NCI-H1092 treated with DMSO at 0.1 percent for 48 hours (cell line): ENCODE data around the gene C9orf40.

Experiments used
- DNase-seq: peaks from one replicate; lab custom pipeline; 2025; lab: John Stamatoyannopoulos, UW

Gene C9orf40, protein sequence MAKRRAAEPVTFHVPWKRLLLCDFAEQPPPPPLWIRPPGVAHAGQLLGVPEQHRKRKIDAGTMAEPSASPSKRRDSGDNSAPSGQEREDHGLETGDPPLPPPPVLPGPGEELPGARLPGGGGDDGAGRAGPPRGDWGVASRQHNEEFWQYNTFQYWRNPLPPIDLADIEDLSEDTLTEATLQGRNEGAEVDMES

DNA sequence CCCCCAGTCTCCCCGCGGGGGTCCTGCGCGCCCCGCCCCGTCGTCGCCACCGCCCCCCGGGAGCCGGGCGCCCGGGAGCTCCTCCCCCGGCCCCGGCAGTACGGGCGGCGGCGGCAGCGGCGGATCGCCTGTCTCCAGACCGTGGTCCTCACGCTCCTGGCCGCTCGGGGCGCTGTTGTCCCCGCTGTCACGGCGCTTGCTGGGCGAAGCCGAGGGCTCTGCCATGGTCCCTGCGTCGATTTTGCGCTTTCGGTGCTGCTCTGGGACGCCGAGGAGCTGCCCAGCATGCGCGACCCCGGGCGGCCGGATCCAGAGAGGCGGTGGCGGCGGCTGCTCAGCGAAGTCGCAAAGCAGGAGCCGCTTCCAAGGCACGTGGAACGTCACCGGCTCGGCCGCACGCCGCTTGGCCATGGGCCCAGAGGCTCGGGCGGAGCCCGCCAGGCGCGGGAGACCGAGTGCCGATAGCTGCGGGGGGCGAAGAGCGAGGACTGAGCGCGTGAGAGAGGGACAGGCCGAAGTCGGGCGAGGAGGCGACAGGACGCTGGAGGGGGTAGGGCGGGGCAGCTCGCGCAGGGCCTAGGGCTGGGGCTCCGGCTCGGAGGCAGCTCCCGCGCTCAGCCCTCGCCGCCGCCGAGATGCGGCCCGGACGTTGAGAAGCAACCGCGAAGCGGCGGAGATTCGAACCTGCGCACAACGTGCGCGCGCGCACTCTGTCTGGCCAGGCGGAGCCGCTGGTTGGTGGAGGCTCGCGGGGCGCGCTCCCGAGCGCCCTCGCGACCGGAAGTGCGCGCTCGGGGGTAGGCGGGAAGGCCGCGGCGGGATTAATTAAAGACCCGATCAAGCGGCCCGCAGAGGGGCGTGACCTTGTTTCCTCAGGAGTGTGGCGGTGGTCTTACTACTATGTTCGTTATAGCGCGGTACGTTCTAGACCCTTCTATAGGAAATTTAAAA lies at the start of gene C9orf40:
TSS of gene C9orf40 (minus strand) at position 712 of the 951 bp plus-strand sequence. CDS start at position 411, 301 bp downstream.
- DNase-seq: peak; percentile 84

DNA sequence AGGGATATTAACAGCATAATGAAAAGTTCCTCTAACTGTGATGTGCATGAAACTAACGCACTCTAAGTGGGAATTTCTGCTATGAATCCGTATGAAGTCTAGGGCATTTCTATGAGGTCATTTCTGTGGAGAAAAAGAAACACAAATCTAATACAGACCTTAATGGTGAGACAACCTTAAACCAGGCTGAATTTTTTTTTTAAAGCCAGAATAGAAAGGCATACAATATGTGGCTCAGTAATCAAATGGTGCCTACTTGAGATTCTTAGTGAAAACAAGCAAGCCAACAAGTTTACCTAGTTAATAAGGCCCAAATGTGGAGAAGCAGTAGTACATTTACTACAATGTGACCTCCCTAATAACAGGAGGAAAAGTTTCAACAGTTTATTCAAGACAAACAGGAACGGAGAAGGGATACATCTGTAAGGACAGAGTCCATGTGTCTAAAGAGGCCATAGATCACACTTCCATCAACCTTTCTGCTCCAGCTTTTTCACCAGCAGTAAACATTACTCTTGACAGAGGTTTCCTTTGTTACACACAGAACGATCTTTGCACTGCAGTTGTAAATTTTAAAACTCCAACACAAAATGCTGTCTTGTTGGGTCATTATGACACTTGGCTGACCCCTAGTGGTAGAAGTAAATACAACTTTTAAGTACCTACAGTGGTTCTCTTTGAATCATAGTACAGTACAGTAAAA lies 49.2 kb upstream of the C9orf40 start:
- peak; percentile 71 for DNase-seq

DNA sequence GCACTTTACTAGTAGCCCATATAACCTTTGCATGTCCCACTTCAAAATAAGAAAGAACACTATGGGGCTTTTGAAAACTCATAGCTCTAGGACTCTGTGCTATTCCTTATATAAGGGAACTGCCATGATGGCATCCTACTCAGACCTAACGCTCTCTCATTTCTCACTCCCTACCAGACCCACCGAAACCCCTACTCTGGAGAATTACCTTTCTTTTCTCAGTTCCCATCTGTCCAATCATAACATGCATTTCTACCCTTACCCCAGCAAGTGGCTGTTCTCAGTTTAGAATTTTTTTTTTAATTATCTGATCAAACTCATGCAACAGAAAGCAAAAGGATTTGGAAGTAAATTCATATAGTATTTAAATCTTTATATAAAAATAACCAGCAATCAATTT lies 48.1 kb upstream of the C9orf40 start:
- no peak for DNase-seq

DNA sequence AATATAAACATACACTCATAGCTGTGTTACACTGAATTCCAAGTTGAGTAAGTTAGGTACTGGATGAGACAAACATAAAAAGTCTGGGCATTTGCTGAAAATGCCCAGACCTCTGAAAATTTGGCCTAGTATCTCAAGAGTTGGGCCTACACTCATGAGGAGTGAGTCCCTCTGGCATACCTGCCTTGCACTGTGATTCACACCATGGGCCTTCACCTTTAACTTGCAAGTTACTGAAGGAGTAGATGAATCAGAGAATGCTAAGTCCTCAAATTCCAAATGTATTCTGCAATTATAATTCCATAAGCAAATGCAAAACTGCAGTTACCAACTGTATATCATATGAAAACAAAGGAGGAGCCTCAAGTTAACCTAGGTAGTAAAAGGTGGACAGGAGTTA lies 32.3 kb upstream of the C9orf40 start:
- DNase-seq: no peak

DNA sequence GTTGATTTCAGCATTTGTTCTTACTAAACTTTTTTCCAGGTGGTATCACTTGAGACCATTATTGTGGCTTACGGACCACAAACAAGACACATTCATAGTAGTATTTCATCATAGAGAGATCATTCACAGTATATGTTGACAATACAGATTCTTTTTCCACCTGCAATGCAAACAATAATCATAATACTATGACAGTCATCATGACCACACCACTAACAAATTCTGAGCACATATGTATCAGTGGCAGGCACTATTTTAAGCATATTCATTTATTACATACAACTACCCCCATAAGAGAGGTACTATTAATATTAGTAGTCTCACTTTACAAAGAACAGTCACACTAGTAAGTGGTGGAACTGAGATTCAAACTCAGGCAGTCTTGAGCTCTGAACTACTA lies 31.0 kb upstream of the C9orf40 start:
- DNase-seq: no peak

DNA sequence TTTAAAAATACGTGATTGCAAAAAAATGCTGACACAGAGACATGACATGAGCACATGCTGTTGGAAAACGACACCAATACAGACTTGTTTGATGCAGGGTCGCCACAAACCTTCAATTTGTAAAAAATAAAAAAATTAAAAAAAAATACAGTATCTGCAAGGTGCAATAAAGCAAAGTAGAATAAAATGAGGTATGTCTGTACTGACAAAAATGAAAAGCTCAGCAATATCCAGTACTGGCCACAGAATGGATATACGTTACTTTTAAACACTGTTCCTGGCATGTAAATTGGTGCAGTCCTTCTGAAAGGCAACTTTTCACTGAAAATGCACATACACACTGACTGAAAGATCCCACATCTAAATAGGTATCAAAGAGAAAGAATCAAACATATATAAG lies 27.1 kb upstream of the C9orf40 start:
- DNase-seq: no peak

DNA sequence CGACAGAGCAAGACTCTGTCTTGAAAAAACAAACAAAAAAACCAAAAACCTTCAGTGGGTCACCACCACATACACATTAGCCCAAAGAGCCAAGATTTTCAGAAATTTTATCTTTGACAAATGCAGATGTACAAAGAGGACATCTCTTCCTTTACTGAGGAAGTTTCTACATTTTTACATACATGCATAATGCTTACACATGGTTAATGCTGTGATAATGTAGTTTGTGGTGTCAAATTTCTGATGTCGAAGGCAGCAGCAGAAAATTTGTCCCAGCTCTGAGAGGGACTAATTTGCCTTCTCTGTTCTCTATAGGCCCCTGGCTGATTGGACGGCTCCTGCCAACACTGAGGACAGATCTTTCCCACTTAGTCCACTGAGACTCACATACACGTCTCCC lies 24.6 kb upstream of the C9orf40 start:
- no peak for DNase-seq

DNA sequence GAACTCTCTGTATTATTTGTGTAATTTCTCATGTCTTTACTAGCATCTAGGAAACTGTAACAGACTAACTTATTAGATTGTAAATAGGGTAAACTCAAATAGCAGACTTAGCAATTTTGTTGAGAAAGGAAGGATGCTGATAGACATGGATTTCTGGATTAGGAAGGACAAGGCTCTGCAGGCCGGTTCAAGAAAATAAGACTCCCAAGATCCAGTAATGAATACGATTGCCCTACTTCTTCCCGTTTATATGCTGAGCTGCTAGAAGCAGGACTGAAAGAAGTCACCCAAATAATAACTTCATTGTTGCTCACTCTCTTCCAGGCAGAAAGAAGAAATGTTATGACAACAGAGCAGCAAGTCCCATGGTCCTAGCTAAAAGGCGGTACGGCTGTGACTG lies 22.8 kb upstream of the C9orf40 start:
- no peak for DNase-seq

DNA sequence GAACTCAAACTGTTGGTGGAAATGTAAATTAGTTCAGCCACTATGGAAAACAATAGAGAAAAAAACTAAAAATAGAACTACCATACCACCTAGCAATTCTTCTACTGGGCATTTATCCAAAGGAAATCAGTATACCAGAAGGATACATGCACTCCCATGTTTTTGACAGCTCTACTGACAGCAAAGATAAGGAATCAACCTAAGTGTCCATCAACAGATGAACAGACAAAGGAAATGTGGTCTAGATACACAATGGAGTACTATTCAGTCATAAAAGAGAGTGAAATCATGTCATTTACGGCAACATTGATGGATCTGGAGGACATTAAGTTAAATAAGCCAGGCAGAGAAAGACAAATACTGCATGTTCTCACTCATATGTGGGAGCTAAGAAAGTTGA lies 21.8 kb upstream of the C9orf40 start:
- DNase-seq: no peak

DNA sequence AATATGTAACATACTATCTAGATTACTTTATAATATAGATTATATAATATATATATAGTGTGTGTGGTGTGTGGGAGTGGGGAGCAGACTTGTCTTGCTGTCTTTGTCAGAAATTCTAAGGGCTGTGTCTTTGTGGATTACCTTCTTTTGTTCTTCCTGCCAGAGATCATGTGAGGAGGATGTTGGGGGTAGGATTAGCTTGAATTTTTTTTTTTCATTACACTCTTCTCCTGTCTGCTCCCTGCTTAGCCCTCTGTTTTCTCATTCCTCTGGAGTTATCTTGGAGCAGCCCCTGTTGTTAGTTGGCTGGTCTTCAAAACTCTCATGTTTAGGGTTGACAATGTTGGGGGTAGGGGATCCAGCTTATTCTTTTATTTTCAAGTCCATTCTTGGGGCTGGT lies 21.0 kb upstream of the C9orf40 start:
- DNase-seq: no peak

DNA sequence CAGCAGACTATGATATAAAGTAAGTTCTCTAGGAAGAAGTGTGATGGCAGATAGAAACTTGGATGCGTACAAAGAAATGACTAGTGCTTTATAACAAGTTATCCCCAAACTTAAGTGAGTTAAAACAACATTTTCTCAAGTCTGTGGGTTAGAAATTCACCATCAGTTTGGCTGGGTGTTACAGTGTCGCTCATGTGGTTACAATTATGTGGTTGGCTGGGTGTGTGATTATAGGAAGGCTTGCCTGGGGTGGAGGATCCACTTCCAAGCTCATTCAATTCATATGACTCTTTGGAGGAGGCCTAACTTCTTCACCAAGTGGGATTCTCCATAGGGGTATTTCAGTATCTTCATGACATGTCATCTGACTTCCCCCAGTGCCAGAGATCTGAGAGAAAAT lies 10.3 kb upstream of the C9orf40 start:
- DNase-seq: no peak

DNA sequence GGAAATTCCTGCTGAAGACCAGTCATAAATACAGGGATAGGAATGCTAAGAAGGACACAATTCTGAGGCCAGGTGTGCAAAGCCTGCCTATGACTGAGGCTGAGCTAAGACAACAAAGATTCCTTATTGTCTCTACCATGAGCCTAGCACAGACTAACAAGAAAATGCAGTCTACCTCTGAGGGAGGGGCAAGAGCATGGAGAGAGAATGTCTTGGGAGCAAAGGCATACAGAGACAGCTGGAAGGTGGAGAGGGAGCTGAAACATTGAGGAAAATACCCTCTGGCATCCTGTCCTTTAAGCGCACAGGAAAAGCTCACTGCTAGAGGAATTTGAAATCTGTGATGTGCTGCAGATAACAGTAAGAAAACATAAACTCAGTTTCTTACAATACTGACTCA lies 8.8 kb upstream of the C9orf40 start:
- no peak for DNase-seq

DNA sequence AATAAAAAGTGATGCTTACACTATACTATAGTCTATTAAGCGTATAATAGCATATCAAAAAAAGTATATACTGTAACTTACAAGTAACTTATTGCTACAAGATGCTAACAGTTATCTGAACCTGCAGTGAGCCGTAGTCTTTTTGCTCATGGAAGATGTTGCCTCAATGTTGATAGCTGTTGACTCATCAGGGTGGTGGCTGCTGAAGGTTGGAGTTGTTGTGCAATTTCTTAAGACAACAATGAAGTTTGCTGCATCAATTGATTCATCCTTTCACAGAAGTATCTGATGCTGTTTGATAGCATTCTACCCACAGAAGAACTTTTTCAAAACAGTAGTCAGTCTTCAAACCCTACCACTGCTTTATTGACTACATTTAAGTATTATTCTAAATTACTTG lies 7.8 kb upstream of the C9orf40 start:
- DNase-seq: no peak

DNA sequence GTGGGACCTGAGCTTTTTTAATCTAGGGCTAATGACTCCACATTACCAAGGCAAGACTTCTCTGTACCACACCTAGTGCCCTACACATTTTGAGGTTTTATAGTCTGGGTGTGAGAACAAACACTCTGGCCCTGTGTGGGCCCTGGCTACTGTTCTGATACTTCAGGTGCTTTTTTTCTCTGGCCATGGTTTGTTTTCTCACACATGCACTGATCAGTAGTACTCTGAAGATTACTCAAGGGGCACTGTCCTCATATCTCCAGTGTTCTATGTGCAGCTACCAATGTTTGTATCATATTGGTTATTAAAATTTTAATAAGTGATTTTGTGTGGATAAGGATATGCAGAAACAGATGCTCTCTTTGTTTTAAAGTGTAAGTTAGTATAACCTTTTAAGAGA lies 5.9 kb upstream of the C9orf40 start:
- no peak for DNase-seq

DNA sequence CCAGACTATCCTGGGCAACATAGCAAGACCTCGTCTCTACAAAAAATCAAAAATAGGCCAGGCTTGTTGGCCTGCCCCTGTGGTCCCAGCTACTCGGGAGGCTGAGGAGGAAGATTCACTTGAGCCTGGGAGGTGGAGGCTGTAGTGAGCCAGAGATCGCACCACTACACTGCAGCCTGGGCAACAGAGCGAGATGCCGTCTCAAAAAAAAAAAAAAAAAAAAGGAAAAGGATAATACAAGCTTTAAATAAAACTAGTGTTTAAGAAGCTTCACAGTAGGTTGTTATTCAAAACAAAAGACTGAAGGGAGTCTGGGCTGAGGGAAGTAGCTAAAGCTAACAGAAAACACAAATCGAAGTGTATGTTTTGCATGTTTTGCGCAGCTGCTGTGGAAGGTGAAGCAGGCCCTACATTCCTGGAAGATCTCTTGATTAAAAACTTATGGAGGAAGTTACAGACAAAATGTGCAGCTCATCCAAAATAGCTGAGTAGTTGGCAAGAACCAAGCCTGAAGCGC lies 581 bp upstream of the C9orf40 start:
- no peak for DNase-seq

DNA sequence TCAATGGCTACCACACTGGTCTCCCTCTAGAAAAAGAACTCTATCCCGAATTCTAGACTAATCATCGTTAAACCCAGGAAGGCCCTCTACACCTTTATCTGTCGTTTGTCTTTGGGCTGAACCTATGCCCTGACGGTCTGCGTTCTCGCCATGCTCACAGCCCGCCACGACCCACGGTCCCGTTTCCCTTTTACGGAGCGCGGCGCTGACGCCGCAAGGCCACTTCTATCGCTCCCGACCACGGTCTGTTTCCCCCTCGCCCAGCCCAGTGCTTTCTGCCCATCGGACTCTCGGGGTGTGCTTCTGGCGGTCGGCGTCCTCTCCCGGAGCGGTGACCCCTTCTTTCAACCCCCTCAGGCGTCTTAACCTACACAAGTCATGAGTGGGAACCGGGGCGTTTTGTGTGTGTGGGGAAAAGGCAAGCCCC lies 974 bp downstream of the C9orf40 start:
- peak; percentile 76 for DNase-seq

DNA sequence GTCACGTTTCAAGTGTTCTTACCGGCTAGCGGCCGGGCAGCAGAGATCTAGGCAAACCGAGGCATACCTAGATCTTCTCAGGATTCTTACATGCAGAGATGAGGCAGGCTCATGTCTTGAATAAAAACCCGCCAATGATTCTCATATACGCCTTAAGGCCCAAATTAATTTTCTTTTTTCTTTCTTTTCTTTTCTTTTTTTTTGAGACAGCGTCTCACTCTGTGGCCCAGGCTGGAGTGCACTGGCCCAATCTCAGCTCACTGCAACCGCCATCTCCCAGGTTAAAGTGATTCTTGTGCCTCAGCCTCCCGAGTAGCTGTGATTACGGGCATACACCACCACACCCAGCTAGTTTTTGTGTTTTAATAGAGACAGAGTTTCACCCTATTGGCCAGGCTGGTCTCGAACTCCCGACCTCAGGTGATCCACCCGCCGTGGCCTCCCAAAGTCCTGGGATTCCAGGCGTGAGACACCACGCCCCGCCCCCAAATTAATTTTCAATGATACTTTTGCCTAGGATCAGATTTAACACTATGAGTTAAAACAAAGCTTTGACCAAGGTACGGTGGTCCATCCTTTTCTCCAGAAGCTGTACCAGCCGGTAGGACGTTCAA lies 1.5 kb downstream of the C9orf40 start:
- DNase-seq: no peak

DNA sequence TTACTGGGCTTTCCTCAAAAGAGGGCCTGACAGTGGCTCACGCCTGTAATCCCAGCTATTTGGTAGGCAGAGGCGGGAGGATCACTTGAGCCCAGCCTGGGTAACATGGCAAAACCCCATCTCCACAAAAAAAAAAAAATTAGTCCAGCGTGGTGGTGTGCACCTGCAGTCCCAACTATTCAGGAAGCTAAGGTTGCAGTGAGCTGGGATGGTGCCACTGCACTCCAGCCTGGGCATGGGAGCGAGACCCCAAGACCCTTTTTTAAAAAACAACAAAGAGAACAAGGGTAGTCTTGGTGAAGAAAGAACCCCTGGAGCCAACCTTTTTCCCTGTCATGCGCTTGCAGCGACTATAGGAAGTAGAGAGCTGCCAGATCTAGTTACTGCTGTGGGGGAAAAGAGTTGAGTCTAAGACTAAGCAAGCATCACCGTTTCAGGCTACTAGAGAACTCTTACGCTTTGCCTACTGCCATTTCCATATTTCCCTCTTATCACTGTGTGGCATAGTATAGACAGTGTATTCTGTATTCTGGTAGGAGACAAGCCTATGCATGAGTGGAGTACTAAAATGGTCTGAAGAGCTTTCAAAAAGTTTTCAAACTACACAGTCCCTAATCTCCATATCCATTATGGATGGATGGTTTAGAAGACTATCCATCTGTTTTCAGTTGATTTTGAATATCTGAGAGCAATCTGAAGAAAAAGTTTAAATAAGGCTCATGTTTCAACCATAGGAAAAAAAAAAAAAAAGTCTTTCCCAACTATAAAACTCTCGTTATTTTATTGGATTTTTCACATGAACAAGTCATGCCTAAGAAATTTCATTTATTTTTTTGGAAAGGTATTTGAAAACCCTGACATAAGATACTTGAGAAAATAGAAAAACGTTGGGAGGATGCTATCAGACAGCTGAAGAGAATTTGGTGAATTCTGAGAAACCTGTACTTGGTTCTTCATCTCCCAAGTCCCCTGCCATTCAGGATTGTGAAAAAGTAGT lies 2.6 kb downstream of the C9orf40 start:
- DNase-seq: no peak

DNA sequence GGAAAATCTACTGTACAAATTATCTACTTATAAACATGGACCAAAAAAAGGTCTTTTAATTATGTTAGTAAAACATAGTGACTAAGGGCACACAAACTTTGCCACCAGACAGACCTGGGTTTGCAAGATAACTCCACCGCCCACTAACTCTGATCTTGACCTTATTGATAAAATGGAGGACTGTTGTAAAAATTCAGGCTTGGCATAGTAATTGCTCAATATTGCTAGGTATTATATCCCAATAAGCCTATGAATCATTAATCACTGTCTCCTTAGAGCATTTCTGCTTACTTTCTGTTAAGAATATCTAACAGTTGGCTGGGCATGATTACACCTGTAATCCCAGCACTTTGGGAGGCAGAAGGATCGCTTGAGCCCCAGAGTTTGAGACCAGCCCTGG lies 3.8 kb downstream of the C9orf40 start:
- no peak for DNase-seq

DNA sequence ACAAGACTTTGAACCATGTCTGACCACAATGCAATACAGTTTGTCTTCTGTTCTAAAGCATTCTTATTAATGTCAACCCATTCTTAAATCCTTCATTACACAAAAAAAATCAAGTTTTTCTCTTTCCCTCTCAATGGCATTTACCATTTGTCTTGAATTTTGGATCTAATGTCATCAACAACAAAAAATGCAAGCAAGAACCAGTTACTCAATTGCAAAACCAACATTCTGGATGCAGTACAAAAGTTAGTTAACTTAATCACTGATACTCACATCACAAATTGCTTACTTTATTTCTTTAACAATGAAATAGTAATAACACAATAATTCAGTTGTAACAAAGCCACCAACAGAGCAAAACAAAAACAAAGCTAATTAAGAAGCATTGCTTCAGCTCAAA lies 6.0 kb downstream of the C9orf40 start:
- DNase-seq: no peak

DNA sequence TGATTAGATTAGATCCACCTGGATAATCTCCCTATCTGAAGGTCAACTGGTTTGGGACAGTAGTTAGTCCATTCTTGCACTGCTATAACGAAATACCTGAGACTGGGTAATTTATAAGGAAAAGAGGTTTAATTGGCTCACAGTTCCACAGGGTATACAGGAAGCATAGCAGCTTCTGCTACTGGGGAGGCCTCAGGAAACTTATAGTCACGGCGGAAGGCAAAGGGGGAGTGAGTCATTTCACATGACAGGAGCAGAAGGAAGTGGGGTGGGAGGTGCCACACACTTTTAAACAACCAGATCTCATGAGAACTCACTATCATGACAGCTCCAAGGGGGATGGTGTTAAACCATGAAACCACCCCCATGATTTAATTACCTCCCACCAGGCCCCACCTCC lies 9.9 kb downstream of the C9orf40 start:
- no peak for DNase-seq
